GM23338 (cell line): ENCODE results near the gene SLC22A3. TPM values are rescaled to one million over a fixed set of nuclear protein-coding genes. Genes with fewer than 3 reads are reported as not detected.

ENCODE experiments used
- ATAC-seq: fragments of 200-7000 bp; cut with Tn5 transposase; 3 replicates; pipeline ENCODE4 v1.9.1; 2020
- DNase-seq: peaks from one replicate; pipeline ENCODE4 v3.0.0-alpha.2; 2015; ENCODE audit warnings: low spot score
- H2AFZ ChIP-seq: fragments of 200-600 bp; sonication (generic); 2 replicates; pipeline ENCODE4 v1.8.0; 2016; ENCODE audit warnings: antibody characterized with exemption, mild to moderate bottlenecking, moderate library complexity
- H3F3A ChIP-seq: fragments of 200-600 bp; sonication (generic); replicated peaks from 2 replicates; pipeline ENCODE4 v1.8.0; 2017; ENCODE audit warnings: antibody characterized with exemption, mixed run types, low read depth
- H3K27ac ChIP-seq: fragments of 200-600 bp; sonication (generic); 2 replicates; pipeline ENCODE4 v1.6.1; 2016; ENCODE audit warnings: low read depth
- H3K27me3 ChIP-seq: fragments of 200-600 bp; sonication (generic); 2 replicates; pipeline ENCODE4 v1.8.0; 2016; ENCODE audit warnings: mild to moderate bottlenecking, mixed run types, moderate library complexity; ENCODE audit not compliant: insufficient read depth
- H3K36me3 ChIP-seq: fragments of 200-600 bp; sonication (generic); 2 replicates; pipeline ENCODE4 v1.8.0; 2016; ENCODE audit warnings: mild to moderate bottlenecking; ENCODE audit not compliant: insufficient read depth
- H3K4me1 ChIP-seq: fragments of 200-600 bp; sonication (generic); 2 replicates; pipeline ENCODE4 v1.8.0; 2016; ENCODE audit warnings: mild to moderate bottlenecking, moderate library complexity; ENCODE audit not compliant: insufficient read depth
- H3K4me2 ChIP-seq: fragments of 200-600 bp; sonication (generic); 2 replicates; pipeline ENCODE4 v1.7.1; 2017; ENCODE audit warnings: mixed run types
- H3K4me3 ChIP-seq: fragments of 200-600 bp; sonication (generic); 2 replicates; pipeline ENCODE4 v1.6.1; 2016; ENCODE audit warnings: mixed run types
- H3K79me2 ChIP-seq: fragments of 200-600 bp; sonication (generic); replicated peaks from 2 replicates; pipeline ENCODE4 v1.8.0; 2017; ENCODE audit warnings: mild to moderate bottlenecking; ENCODE audit not compliant: insufficient read depth
- H3K9me2 ChIP-seq: fragments of 200-600 bp; sonication (generic); 2 replicates; pipeline ENCODE4 v1.8.0; 2017; ENCODE audit not compliant: insufficient read depth
- H4K20me1 ChIP-seq: fragments of 200-600 bp; sonication (generic); replicated peaks from 2 replicates; pipeline ENCODE4 v1.8.0; 2017; ENCODE audit warnings: mild to moderate bottlenecking; ENCODE audit not compliant: insufficient read depth
- H3K27ac Mint-ChIP-seq: 2 replicates; pipeline ENCODE4 v1.8.0; 2020; ENCODE audit warnings: inconsistent platforms, mild to moderate bottlenecking, moderate library complexity, mixed read lengths
- H3K27me3 Mint-ChIP-seq: 3 replicates; pipeline ENCODE4 v1.8.0; 2022; ENCODE audit warnings: low read depth, mild to moderate bottlenecking, moderate library complexity, mixed read lengths, inconsistent platforms; ENCODE audit not compliant: insufficient read depth, poor library complexity
- H3K36me3 Mint-ChIP-seq: 3 replicates; pipeline ENCODE4 v1.8.0; 2021; ENCODE audit warnings: low read depth, mild to moderate bottlenecking, inconsistent platforms, moderate library complexity, mixed read lengths
- H3K4me1 Mint-ChIP-seq: 3 replicates; pipeline ENCODE4 v1.8.0; 2020; ENCODE audit warnings: mild to moderate bottlenecking, inconsistent platforms, mixed read lengths
- H3K4me3 Mint-ChIP-seq: 3 replicates; pipeline ENCODE4 v1.8.0; 2021; ENCODE audit warnings: moderate library complexity, mild to moderate bottlenecking, inconsistent platforms, mixed read lengths
- H3K9me3 Mint-ChIP-seq: 3 replicates; pipeline ENCODE4 v1.8.0; 2020; ENCODE audit warnings: moderate library complexity, mild to moderate bottlenecking, inconsistent platforms, mixed read lengths
- CREB1 ChIP-seq: fragments of 250-450 bp; sonication (Bioruptor Pico); IDR thresholded peaks from 2 replicates; pipeline ENCODE4 v1.5.0; 2020; ENCODE audit warnings: low read depth, mild to moderate bottlenecking, moderate library complexity
- CTCF ChIP-seq, 2 experiments: fragments of 200-600 bp in 1 of 2; sonication (generic) in 1 of 2; conservative IDR thresholded peaks; 2 replicates each; pipeline versions ENCODE4 v1.5.1 to v1.6.1; 2016 to 2017; ENCODE audit warnings: antibody characterized with exemption in 2 of 2, low read depth in 2 of 2, mild to moderate bottlenecking in 2 of 2, moderate library complexity in 1 of 2
- ETS1 ChIP-seq: IDR thresholded peaks from 2 replicates; pipeline ENCODE4 v1.6.1; 2016; ENCODE audit warnings: antibody characterized with exemption
- EZH2 ChIP-seq: fragments of 200-600 bp; sonication (generic); IDR thresholded peaks from one replicate; pipeline ENCODE4 v1.8.0; 2017; ENCODE audit warnings: antibody characterized with exemption, mild to moderate bottlenecking, low read depth; ENCODE audit not compliant: unreplicated experiment
- EZH2phosphoT487 ChIP-seq: fragments of 200-600 bp; sonication (generic); IDR thresholded peaks from one replicate; pipeline ENCODE4 v1.8.1; 2018; ENCODE audit warnings: antibody characterized with exemption; ENCODE audit not compliant: unreplicated experiment
- NANOG ChIP-seq: IDR thresholded peaks from 2 replicates; pipeline ENCODE4 v1.6.1; 2016; ENCODE audit warnings: antibody characterized with exemption, borderline replicate concordance
- REST ChIP-seq: IDR thresholded peaks from one replicate; pipeline ENCODE4 v1.6.1; 2018; ENCODE audit warnings: antibody characterized with exemption; ENCODE audit not compliant: unreplicated experiment
- ZNF114 ChIP-seq: fragments of 250-450 bp; sonication (Bioruptor Pico); IDR thresholded peaks from 2 replicates; pipeline ENCODE4 v1.5.0; 2020; ENCODE audit warnings: mild to moderate bottlenecking, moderate library complexity
- ZNF331 ChIP-seq: fragments of 250-450 bp; sonication (Bioruptor Pico); IDR thresholded peaks from 2 replicates; pipeline ENCODE4 v1.5.0; 2020; ENCODE audit warnings: low read depth, mild to moderate bottlenecking, moderate library complexity
- ZNF462 ChIP-seq: fragments of 250-450 bp; sonication (Bioruptor Pico); IDR thresholded peaks from 2 replicates; pipeline ENCODE4 v1.5.0; 2020; ENCODE audit warnings: mild to moderate bottlenecking, moderate library complexity
- polyA plus RNA-seq: library from polyadenylated mRNA; unstranded; fragments of >200 nt; fragmentation: Nextera tagmentation; extraction: Ambion mirVana; gene quantifications from 2 replicates; pipeline ENCODE4 v1.2.1, GENCODE V29; 2016
- total RNA-seq: library from RNA; depleted of rRNA; stranded (reverse); fragments of >200 nt; shearing (Covaris generic); gene quantifications from 2 replicates; pipeline ENCODE4 v1.2.3, GENCODE V29; 2014

SLC22A3 gene
- total and polyA plus RNA-seq, 2 experiments from 2014 or later = 0.78 to 3.2 TPM

GRCh38 chr6:160374836-160375560 lies 26.8 kb downstream of the SLC22A3 start:
- Histone ChIP-seq H2AFZ (no peak overlapping the region), H3K4me1 (no peaks in the 10 kb centered on the region), H3F3A (no peaks in the 10 kb centered on the region), H4K20me1 (no peaks in the 10 kb centered on the region), H3K27me3 (no peaks in the 10 kb centered on the region), H3K9me2 (0 out of 2 replicates have a peak, but pooled peaks cover 9% of the 10 kb centered on the region), H3K27ac (no peak overlapping the region), H3K79me2 (0 out of 2 replicates have a peak, but pooled peaks cover 4% of the 10 kb centered on the region), H3K4me2 (no peak overlapping the region), H3K36me3 (no peaks in the 10 kb centered on the region), H3K4me3 (no peak overlapping the region)
- H3K4me3 Mint-ChIP-seq = no peak overlapping the region
- H3K27me3 Mint-ChIP-seq = no peaks in the 10 kb centered on the region
- H3K36me3 Mint-ChIP-seq = peaks cover 6% of the 10 kb centered on the region; the same call in 1 of the 3 replicates
- no peaks in the 10 kb centered on the region for H3K4me1 Mint-ChIP-seq
- TF ChIP-seq EZH2 = no peak
- TF ChIP-seq ZNF331 = no peak
- no peak for TF ChIP-seq REST
- no peak for TF ChIP-seq CTCF (conservative IDR thresholded peaks at IDR 0.05; ENCODE audit: low read depth in 2 of 2)
- TF ChIP-seq ZNF462 (CRISPR knock-in tag) = no peak
- no peak for TF ChIP-seq ETS1
- TF ChIP-seq ZNF114 (CRISPR knock-in tag) = no peak
- TF ChIP-seq CREB1 = no peak
- no peak for TF ChIP-seq EZH2phosphoT487
- TF ChIP-seq NANOG = no peak
- DNase-seq = no peak
- no peak for ATAC-seq
- no peak overlapping the region for H3K27ac Mint-ChIP-seq
- peaks cover 20% of the 10 kb centered on the region for H3K9me3 Mint-ChIP-seq
